CD4-positive, alpha-beta T cell (primary cell): Measurements from ENCODE around the gene HECW1. TPM values are rescaled to one million over a fixed set of nuclear protein-coding genes. Genes with fewer than 3 reads are reported as not detected.

Experiments used
- ATAC-seq: fragments of 200-7000 bp; cut with Tn5 transposase; one replicate; pipeline ENCODE4 v1.10.0; 2022; ENCODE audit warnings: mild to moderate bottlenecking; ENCODE audit not compliant: poor library complexity
- CTCF ChIA-PET: fragments of 350-600 bp; sonication (Branson Sonifier 250); formaldehyde crosslinking; loops from one replicate; lab custom pipeline; 2021; ENCODE audit warnings: antibody characterized with exemption, inconsistent platforms; lab: Charles Lee
- POLR2A ChIA-PET: fragments of 350-600 bp; sonication (Branson Sonifier 250); formaldehyde crosslinking; loops from one replicate; lab custom pipeline; 2021; ENCODE audit warnings: antibody characterized with exemption, inconsistent platforms; lab: Charles Lee
- DNase-seq, 14 experiments: peaks; one replicate each; pipeline ENCODE4 v3.0.0-alpha.2; 2013 to 2020; ENCODE audit warnings: mixed read lengths in 2 of 14
- H3K27ac ChIP-seq, 2 donors: one replicate each; pipeline versions ENCODE4 v1.5.1 to v1.7.0; 2013; ENCODE audit warnings: low read length in 2 of 2, low read depth in 1 of 2, mild to moderate bottlenecking in 1 of 2
- H3K27me3 ChIP-seq, 2 experiments: 1 replicate in 1 of 2; 2 replicates in 1 of 2; pipeline versions ENCODE4 v1.6.1 to v1.7.0; 2013; ENCODE audit warnings: low read length in 2 of 2, control low read depth in 1 of 2, mild to moderate bottlenecking in 1 of 2, moderate library complexity in 1 of 2; ENCODE audit not compliant: insufficient read depth in 2 of 2, control insufficient read depth in 1 of 2
- H3K36me3 ChIP-seq: one replicate; pipeline ENCODE4 v1.6.1; 2013; ENCODE audit warnings: low read length, control low read depth; ENCODE audit not compliant: insufficient read depth
- H3K4me1 ChIP-seq: one replicate; pipeline ENCODE4 v1.6.1; 2013; ENCODE audit warnings: low read length, control low read depth; ENCODE audit not compliant: insufficient read depth
- H3K4me3 ChIP-seq: one replicate; pipeline ENCODE4 v1.5.1; 2013; ENCODE audit warnings: mild to moderate bottlenecking, low read length, moderate library complexity
- H3K9me3 ChIP-seq, 2 experiments: 1 replicate in 1 of 2; 2 replicates in 1 of 2; pipeline versions ENCODE4 v1.6.1 to v1.7.0; 2013; ENCODE audit warnings: low read length in 2 of 2, mild to moderate bottlenecking in 2 of 2, control low read depth in 1 of 2, moderate library complexity in 1 of 2; ENCODE audit not compliant: control insufficient read depth in 1 of 2, insufficient read depth in 1 of 2
- H3K27ac Mint-ChIP-seq: one replicate; pipeline ENCODE4 v1.8.0; 2020; ENCODE audit warnings: mixed read lengths
- H3K27me3 Mint-ChIP-seq: one replicate; pipeline ENCODE4 v1.8.0; 2021; ENCODE audit warnings: mixed read lengths
- H3K36me3 Mint-ChIP-seq: one replicate; pipeline ENCODE4 v1.8.0; 2021; ENCODE audit warnings: low read depth, mixed read lengths
- H3K4me1 Mint-ChIP-seq: one replicate; pipeline ENCODE4 v1.8.0; 2021; ENCODE audit warnings: low read depth, mixed read lengths
- H3K4me3 Mint-ChIP-seq: one replicate; pipeline ENCODE4 v1.8.0; 2020; ENCODE audit warnings: mild to moderate bottlenecking, mixed read lengths
- H3K9me3 Mint-ChIP-seq: one replicate; pipeline ENCODE4 v1.8.0; 2020; ENCODE audit warnings: mixed read lengths
- CTCF ChIP-seq: fragments of 200-600 bp; IDR thresholded peaks from one replicate; pipeline ENCODE4 v1.8.0; 2022; ENCODE audit warnings: antibody characterized with exemption, mild to moderate bottlenecking
- intact Hi-C, 2 experiments: fragments of 100-400 bp; cut with DNase I in 1 of 2; cut with micrococcal nuclease in 1 of 2; formaldehyde crosslinking; loops; one replicate each; pipeline versions ENCODE4 v1.15.1 to v1.9.0; 2023 to 2025; cut with DNase I, micrococcal nuclease
- total RNA-seq, 174 experiments: library from RNA in 2 of 174; stranded (reverse) in 2 of 174; gene quantifications; one replicate each; pipeline ENCODE4 v1.2.3 and lab custom pipeline; 2021 to 2026

HECW1 gene
- total RNA-seq, 2 experiments from 2014 or later = not detected

DNA sequence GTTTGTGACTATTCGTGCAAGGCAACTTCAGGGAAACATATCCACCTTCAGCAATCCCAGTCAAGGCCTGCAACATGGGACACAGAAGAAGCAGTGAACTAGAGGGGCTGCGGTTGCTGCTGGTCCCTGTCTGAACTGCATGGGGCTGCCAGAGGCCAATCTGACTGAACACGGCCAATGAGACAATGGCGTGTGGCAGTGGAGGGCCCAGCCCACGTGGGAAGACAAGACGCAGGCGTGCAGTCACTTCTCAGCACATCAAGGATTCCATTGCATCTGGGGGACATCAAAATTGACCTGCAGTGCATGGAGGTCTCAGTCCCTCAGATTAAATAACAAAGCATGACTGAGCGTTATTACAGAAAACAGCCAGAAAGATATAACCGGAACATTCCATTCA is 215.9 kb downstream of the HECW1 start:
- intact Hi-C loops = no loop called here
- CTCF ChIA-PET = no interaction called here
- TF ChIP-seq CTCF = no peak
- H3K36me3 Mint-ChIP-seq = no peaks in the 10 kb centered on the region
- Histone ChIP-seq H3K27ac (no peak overlapping the region), H3K27me3 (peaks cover 0 to 4% of the 10 kb centered on the region in 2 experiments), H3K36me3 (no peaks in the 10 kb centered on the region), H3K4me3 (no peak overlapping the region), H3K9me3 (no peaks in the 10 kb centered on the region), H3K4me1 (no peaks in the 10 kb centered on the region)
- peaks cover 7% of the 10 kb centered on the region for H3K27me3 Mint-ChIP-seq
- ATAC-seq (no peak), DNase-seq (no peak)
- H3K9me3 Mint-ChIP-seq = no peaks in the 10 kb centered on the region
- H3K4me1 Mint-ChIP-seq = no peaks in the 10 kb centered on the region
- POLR2A ChIA-PET = no interaction called here
- no peak overlapping the region for H3K27ac Mint-ChIP-seq
- no peak overlapping the region for H3K4me3 Mint-ChIP-seq

DNA sequence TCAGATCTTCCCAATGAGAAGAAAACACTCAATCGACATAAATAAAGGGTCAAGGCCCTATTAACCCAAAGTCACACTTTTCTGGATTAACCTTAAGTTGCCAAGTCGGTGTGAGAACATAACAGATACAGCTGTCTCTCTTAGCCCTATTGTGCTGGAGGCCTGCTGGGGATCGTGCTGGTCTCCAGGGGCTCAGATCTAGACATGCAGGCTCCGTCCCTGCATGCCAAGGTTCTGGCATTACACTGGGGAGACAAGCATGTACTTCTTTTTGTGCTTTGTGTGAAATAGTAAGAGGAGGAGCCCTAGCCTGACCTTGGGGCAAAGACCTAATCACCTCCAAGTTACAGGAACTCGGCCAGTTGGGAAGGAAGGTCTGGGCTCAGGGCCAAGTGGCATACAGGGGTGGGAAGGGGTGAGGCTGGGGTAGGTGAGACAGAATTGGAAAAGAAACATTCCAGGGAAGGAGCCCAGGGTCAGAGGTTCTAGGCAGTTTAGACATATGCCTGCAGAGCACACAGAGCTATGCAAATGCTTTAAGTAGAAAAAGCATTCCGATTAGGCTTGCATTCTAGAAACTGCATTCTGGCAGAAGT is 216.4 kb downstream of the HECW1 start:
- peaks cover 7% of the 10 kb centered on the region for H3K27me3 Mint-ChIP-seq
- no peaks in the 10 kb centered on the region for H3K36me3 Mint-ChIP-seq
- H3K4me1 ChIP-seq = no peaks in the 10 kb centered on the region
- POLR2A ChIA-PET = no interaction called here
- TF ChIP-seq CTCF = no peak
- H3K4me1 Mint-ChIP-seq = no peaks in the 10 kb centered on the region
- H3K9me3 ChIP-seq = no peaks in the 10 kb centered on the region
- H3K4me3 ChIP-seq = no peak overlapping the region
- H3K27ac Mint-ChIP-seq = no peak overlapping the region
- H3K4me3 Mint-ChIP-seq = no peak overlapping the region
- H3K9me3 Mint-ChIP-seq = no peaks in the 10 kb centered on the region
- CTCF ChIA-PET = no interaction called here
- ATAC-seq (no peak), DNase-seq (no peak)
- intact Hi-C loops = no loop called here
- H3K27ac ChIP-seq = no peak overlapping the region
- peaks cover 0 to 4% of the 10 kb centered on the region in 2 experiments for H3K27me3 ChIP-seq
- H3K36me3 ChIP-seq = no peaks in the 10 kb centered on the region

DNA sequence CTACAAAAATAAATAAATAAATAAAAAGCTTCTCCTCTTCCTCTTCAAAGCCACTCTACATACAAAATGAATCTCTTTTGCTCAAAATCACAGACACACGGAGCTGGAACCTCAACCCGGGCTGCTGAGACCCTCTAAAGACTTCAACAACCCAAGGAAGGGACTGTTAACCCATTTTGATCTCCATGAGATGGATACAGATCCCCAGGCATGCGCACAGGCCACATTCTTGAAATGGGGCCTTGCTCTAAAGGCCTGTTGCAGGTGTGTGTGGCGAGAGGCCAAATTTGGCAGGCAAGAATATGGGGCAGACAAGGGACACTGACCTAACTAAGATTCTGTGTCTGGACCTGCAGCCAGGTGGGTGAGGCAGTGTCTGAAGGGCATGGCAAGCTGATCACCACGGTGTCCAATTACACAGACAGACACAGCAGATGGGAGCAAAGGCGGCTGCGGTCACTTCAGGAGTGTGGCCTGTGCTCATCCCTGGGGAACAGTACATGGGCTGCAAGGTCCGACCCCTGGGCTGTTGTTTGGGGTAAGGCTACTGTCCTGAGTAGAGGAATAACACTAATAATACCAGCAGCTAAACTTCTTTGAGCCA is 219.8 kb downstream of the HECW1 start:
- CTCF ChIA-PET = no interaction called here
- Mint-ChIP-seq H3K4me1 (no peaks in the 10 kb centered on the region), H3K27me3 (peaks cover under 1% of the 10 kb centered on the region), H3K36me3 (no peaks in the 10 kb centered on the region), H3K27ac (no peak overlapping the region), H3K4me3 (no peak overlapping the region), H3K9me3 (no peaks in the 10 kb centered on the region)
- no peak for ATAC-seq
- no peaks in the 10 kb centered on the region for H3K27me3 ChIP-seq
- H3K36me3 ChIP-seq = no peaks in the 10 kb centered on the region
- H3K4me3 ChIP-seq = no peak overlapping the region
- no peak overlapping the region for H3K27ac ChIP-seq
- no peak for TF ChIP-seq CTCF
- no peak for DNase-seq
- POLR2A ChIA-PET = no interaction called here
- intact Hi-C loops = no loop called here
- H3K4me1 ChIP-seq = no peaks in the 10 kb centered on the region
- no peaks in the 10 kb centered on the region for H3K9me3 ChIP-seq
